Measurements from ENCODE around the gene LIMCH1. TPM values are rescaled to one million over a fixed set of nuclear protein-coding genes. Genes with fewer than 3 reads are reported as not detected.

LIMCH1 gene
- polyA plus RNA-seq, 1 of the 3 experiments (the other 2 are of a cell fraction): 1.2 TPM

- Histone ChIP-seq H3K4me1 (ENCODE audit: control insufficient read depth in 1 of 2, insufficient read depth in 2 of 2, low read depth in 1 of 2, low read length in 1 of 2) (peaks cover 0 to 2% of the 10 kb centered on the region in 2 experiments; a peak in 1 of 4 replicates), H3K27ac (ENCODE audit: low read depth in 2 of 2, low read length in 1 of 2) (no peak overlapping the region), H3K9ac (no peak overlapping the region), H3K9me2 (no peaks in the 10 kb centered on the region), H3K79me2 (ENCODE audit: insufficient read depth) (no peaks in the 10 kb centered on the region), H2AFZ (ENCODE audit: low read depth) (no peak overlapping the region), H4K20me1 (ENCODE audit: insufficient read depth) (no peaks in the 10 kb centered on the region), H3F3A (replicated peaks; ENCODE audit: insufficient read depth) (no peaks in the 10 kb centered on the region), H3K4me3 (ENCODE audit: low read depth in 2 of 2, low read length in 1 of 2) (no peak overlapping the region), H3K27me3 (ENCODE audit: insufficient read depth) (no peaks in the 10 kb centered on the region), H3K36me3 (replicated peaks in 1 of 2; ENCODE audit: control insufficient read depth in 1 of 2, insufficient read depth in 2 of 2, low read length in 1 of 2) (no peaks in the 10 kb centered on the region), H3K4me2 (no peak overlapping the region), H3K9me3 (no peaks in the 10 kb centered on the region)
- DNase-seq: no peak
- TF ChIP-seq POLR2AphosphoS5 (IDR thresholded peaks at IDR 0.05; ENCODE audit: low read depth, low read length) (no peak), FOXJ3 (CRISPR knock-in tag; IDR thresholded peaks at IDR 0.05) (no peak), TEAD4 (IDR thresholded peaks at IDR 0.05; ENCODE audit: borderline replicate concordance, insufficient read depth) (no peak), SIN3A (IDR thresholded peaks at IDR 0.05; ENCODE audit: borderline replicate concordance, low read depth, low read length) (no peak), ELF1 (IDR thresholded peaks at IDR 0.05) (no peak), TCF12 (IDR thresholded peaks at IDR 0.05) (no peak), CTCF (IDR thresholded peaks at IDR 0.05) (no peak), SMC3 (IDR thresholded peaks at IDR 0.05; ENCODE audit: low read depth, low read length) (no peak), MXI1 (IDR thresholded peaks at IDR 0.05; ENCODE audit: low read depth, low read length) (no peak), JUND (IDR thresholded peaks at IDR 0.05) (no peak)
- TF ChIP-seq, protein P1, sequence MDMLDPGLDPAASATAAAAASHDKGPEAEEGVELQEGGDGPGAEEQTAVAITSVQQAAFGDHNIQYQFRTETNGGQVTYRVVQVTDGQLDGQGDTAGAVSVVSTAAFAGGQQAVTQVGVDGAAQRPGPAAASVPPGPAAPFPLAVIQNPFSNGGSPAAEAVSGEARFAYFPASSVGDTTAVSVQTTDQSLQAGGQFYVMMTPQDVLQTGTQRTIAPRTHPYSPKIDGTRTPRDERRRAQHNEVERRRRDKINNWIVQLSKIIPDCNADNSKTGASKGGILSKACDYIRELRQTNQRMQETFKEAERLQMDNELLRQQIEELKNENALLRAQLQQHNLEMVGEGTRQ (IDR thresholded peaks at IDR 0.05; ENCODE audit: borderline replicate concordance, low read depth, low read length): no peak
- TF ChIP-seq, protein P2, sequence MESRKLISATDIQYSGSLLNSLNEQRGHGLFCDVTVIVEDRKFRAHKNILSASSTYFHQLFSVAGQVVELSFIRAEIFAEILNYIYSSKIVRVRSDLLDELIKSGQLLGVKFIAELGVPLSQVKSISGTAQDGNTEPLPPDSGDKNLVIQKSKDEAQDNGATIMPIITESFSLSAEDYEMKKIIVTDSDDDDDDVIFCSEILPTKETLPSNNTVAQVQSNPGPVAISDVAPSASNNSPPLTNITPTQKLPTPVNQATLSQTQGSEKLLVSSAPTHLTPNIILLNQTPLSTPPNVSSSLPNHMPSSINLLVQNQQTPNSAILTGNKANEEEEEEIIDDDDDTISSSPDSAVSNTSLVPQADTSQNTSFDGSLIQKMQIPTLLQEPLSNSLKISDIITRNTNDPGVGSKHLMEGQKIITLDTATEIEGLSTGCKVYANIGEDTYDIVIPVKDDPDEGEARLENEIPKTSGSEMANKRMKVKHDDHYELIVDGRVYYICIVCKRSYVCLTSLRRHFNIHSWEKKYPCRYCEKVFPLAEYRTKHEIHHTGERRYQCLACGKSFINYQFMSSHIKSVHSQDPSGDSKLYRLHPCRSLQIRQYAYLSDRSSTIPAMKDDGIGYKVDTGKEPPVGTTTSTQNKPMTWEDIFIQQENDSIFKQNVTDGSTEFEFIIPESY (IDR thresholded peaks at IDR 0.05; ENCODE audit: borderline replicate concordance, low read depth): no peak
- POLR2A ChIA-PET: no interaction called here
- WGBS (ENCODE audit: low lambda C conversion rate): 43% methylated on average over 4 of the region's 4 CpGs
- CTCF ChIA-PET: no interaction called here
Observed at GRCh38 chr4:41498177-41498576, 39.8 kb upstream of the LIMCH1 start.

GRCh38 chr4:41504167-41504818, 33.7 kb upstream of the LIMCH1 start:
- Histone ChIP-seq H3F3A (replicated peaks; ENCODE audit: insufficient read depth) (no peaks in the 10 kb centered on the region), H3K4me2 (no peak overlapping the region), H4K20me1 (ENCODE audit: insufficient read depth) (no peaks in the 10 kb centered on the region), H3K27ac (ENCODE audit: low read depth in 2 of 2, low read length in 1 of 2) (peak overlapping the region in 1 of 2 experiments; percentile 28; a peak in 1 of 4 replicates), H2AFZ (ENCODE audit: low read depth) (no peak overlapping the region), H3K4me1 (ENCODE audit: control insufficient read depth in 1 of 2, insufficient read depth in 2 of 2, low read depth in 1 of 2, low read length in 1 of 2) (peaks cover 0 to 11% of the 10 kb centered on the region in 2 experiments; a peak in 2 of 4 replicates), H3K4me3 (ENCODE audit: low read depth in 2 of 2, low read length in 1 of 2) (no peak overlapping the region), H3K9me2 (no peaks in the 10 kb centered on the region), H3K79me2 (ENCODE audit: insufficient read depth) (no peaks in the 10 kb centered on the region), H3K9ac (no peak overlapping the region), H3K9me3 (no peaks in the 10 kb centered on the region), H3K27me3 (ENCODE audit: insufficient read depth) (no peaks in the 10 kb centered on the region), H3K36me3 (replicated peaks in 1 of 2; ENCODE audit: control insufficient read depth in 1 of 2, insufficient read depth in 2 of 2, low read length in 1 of 2) (no peaks in the 10 kb centered on the region)
- ChIA-PET POLR2A (no interaction called here), CTCF (interaction anchor here (0.8 to 1.6 kb wide), 3 partner anchors 25 to 222 kb away, joined by 3 read pairs; no protein-coding TSS in a partner anchor)
- no peak for DNase-seq
- WGBS (ENCODE audit: low lambda C conversion rate): 39% methylated on average over 2 of the region's 2 CpGs
- TF ChIP-seq GATA2 (CRISPR knock-in tag; IDR thresholded peaks at IDR 0.05) (no peak), FOXJ3 (CRISPR knock-in tag; IDR thresholded peaks at IDR 0.05) (no peak), CHD2 (IDR thresholded peaks at IDR 0.05; ENCODE audit: low read length, partially characterized antibody) (no peak), RAD21 (IDR thresholded peaks at IDR 0.05; ENCODE audit: low read length) (no peak), TEAD4 (IDR thresholded peaks at IDR 0.05; ENCODE audit: borderline replicate concordance, insufficient read depth) (no peak)
